Thoracic aorta (tissue), 2 donors: ENCODE data around the gene PTPN22. TPM values are rescaled to one million over a fixed set of nuclear protein-coding genes. Genes with fewer than 3 reads are reported as not detected.

Source experiments
- ATAC-seq: fragments of 150-250 bp; one replicate; pipeline ENCODE4 v1.8.0; 2017; ENCODE audit warnings: low read depth; ENCODE audit not compliant: insufficient number of reproducible peaks, low FRiP score
- DNase-seq: peaks from one replicate; pipeline ENCODE4 v3.0.0-alpha.2; 2020; ENCODE audit warnings: low spot score
- H3K27ac ChIP-seq, 2 donors: fragments of 200-600 bp; sonication (generic); 1 replicate in 1 of 2; 2 replicates in 1 of 2; pipeline ENCODE4 v1.5.1; 2016; ENCODE audit warnings: mild to moderate bottlenecking in 2 of 2, moderate library complexity in 2 of 2
- H3K27me3 ChIP-seq: fragments of 200-600 bp; sonication (generic); replicated peaks from 2 replicates; pipeline ENCODE4 v1.6.0; 2016; ENCODE audit warnings: mild to moderate bottlenecking; ENCODE audit not compliant: insufficient read depth
- H3K36me3 ChIP-seq: fragments of 200-600 bp; sonication (generic); one replicate; pipeline ENCODE4 v1.5.1; 2016
- H3K4me1 ChIP-seq, 2 donors: fragments of 200-600 bp; sonication (generic); 1 replicate in 1 of 2; 2 replicates in 1 of 2; pipeline versions ENCODE4 v1.5.1 to v1.6.0; 2016; ENCODE audit warnings: low read depth in 2 of 2, mild to moderate bottlenecking in 1 of 2; ENCODE audit not compliant: control insufficient read depth in 1 of 2
- H3K4me3 ChIP-seq: fragments of 200-600 bp; sonication (generic); 2 replicates; pipeline ENCODE4 v1.5.1; 2016; ENCODE audit warnings: mild to moderate bottlenecking
- H3K9me3 ChIP-seq: fragments of 200-600 bp; sonication (generic); 2 replicates; pipeline ENCODE4 v1.5.1; 2016
- total RNA-seq, 2 donors: library from RNA; depleted of rRNA; stranded (reverse); fragments of >200 nt; gene quantifications; one replicate each; pipeline versions ENCODE4 v1.1.0 to v1.2.3, GENCODE V29; 2016
- TF ChIP-seq, protein P1 (sequence below): fragments of 200-600 bp; sonication (generic); IDR thresholded peaks from one replicate; pipeline ENCODE4 v1.5.1; 2019; ENCODE audit warnings: antibody characterized with exemption

The PTPN22 gene
- total RNA-seq, 2 donors from 2014 or later, result 6.6 to 8.1 TPM

DNA sequence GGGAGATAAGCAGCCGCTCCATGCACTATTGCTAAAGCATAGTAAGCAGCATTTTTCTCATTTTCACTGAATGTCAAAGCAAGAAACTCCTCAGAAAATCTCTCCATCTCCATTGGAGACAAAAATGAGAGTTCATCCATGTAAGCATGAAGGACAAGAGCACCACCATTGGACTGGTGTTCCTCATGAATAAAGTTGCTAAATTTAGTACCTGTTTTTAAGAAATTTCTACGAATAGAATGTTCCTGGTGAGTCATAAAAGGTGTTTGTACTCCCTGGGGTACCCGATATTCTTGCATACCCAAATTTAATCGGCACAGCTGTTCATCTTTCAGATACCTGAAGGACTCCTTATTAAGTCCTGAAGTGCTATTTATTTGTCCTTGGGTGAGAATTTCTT is 74.0 kb downstream of the PTPN22 start:
- no peak overlapping the region for H3K4me3 ChIP-seq
- peaks cover 29 to 51% of the 10 kb centered on the region in 2 donors for H3K4me1 ChIP-seq
- H3K9me3 ChIP-seq, result no peaks in the 10 kb centered on the region
- no peak overlapping the region for H3K27ac ChIP-seq
- ATAC-seq (no peak), DNase-seq (no peak)
- TF ChIP-seq, protein P1, sequence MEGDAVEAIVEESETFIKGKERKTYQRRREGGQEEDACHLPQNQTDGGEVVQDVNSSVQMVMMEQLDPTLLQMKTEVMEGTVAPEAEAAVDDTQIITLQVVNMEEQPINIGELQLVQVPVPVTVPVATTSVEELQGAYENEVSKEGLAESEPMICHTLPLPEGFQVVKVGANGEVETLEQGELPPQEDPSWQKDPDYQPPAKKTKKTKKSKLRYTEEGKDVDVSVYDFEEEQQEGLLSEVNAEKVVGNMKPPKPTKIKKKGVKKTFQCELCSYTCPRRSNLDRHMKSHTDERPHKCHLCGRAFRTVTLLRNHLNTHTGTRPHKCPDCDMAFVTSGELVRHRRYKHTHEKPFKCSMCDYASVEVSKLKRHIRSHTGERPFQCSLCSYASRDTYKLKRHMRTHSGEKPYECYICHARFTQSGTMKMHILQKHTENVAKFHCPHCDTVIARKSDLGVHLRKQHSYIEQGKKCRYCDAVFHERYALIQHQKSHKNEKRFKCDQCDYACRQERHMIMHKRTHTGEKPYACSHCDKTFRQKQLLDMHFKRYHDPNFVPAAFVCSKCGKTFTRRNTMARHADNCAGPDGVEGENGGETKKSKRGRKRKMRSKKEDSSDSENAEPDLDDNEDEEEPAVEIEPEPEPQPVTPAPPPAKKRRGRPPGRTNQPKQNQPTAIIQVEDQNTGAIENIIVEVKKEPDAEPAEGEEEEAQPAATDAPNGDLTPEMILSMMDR, result no peak
- no peaks in the 10 kb centered on the region for H3K27me3 ChIP-seq
- H3K36me3 ChIP-seq, result peaks cover 6% of the 10 kb centered on the region

DNA sequence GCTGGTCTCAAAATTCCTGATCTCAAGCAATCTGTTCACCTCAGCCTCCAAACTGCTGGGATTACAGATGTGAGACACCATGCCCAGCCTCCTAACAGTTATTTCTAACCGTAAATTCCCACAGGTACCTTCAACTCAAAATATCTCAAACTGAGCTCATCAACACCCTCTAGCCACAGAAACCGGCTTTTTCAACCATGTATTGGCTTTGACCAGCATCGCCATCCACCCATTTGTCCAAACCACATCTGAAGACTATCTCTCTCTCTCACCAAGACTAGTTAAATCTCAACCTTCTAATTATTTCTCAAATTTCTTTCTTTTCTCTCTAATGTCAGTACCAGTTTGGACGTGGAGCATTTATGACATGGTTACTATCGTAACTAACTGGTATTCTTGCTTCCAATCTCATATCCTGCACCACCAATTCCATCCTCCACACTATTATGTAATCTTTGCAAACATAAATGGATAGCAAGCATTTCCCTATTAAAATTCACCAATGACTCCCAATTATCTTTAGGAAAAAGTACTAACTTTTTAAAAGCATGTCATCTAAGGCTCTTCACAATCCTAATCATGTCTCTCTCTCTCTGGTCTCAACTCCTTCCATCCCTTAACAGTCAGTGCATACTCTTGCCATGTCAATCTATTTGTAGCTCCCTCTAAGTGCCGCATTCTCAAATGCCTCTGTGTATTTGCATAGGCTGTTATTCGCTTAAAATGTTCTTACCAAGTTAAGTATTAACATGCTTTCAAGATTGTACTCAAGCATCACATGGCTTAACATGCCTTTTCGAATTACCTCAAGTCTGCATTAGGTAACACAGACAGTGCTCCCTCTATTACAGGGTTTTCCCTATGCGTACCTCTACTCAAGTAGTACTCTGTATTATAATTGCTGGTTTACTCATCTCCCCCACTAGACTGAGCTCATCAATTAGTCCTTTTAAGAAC is 77.4 kb downstream of the PTPN22 start:
- Histone ChIP-seq H3K27me3 (no peaks in the 10 kb centered on the region), H3K36me3 (peaks cover 6% of the 10 kb centered on the region), H3K4me3 (no peak overlapping the region), H3K4me1 (peaks cover 16 to 36% of the 10 kb centered on the region in 2 donors), H3K27ac (no peak overlapping the region), H3K9me3 (no peaks in the 10 kb centered on the region)
- ATAC-seq (no peak), DNase-seq (no peak)
- TF ChIP-seq, protein P1, result no peak

DNA sequence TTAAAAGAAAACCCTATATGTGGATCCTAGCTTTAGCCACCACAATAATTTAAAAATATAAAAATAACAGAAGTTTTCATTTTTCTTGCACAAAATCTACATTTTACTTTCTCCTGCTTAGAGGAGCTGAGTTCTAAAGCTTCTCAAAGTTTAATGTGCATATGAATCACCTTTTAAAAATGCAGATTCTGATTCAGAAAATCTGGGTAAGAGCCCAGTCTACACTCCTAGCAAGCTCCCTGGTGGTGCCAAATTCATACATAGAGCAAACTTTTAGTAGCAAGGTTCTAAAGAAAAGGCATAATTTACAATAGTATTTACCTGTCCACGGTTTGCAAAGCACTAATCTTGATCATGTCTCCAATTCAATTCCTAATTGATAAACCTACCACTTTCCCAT is 78.5 kb downstream of the PTPN22 start:
- Histone ChIP-seq H3K4me1 (peaks cover 16 to 27% of the 10 kb centered on the region in 2 donors), H3K27me3 (no peaks in the 10 kb centered on the region), H3K9me3 (no peaks in the 10 kb centered on the region), H3K36me3 (peaks cover 6% of the 10 kb centered on the region), H3K27ac (no peak overlapping the region), H3K4me3 (no peak overlapping the region)
- DNase-seq, result no peak
- no peak for ATAC-seq
- TF ChIP-seq, protein P1, result no peak

DNA sequence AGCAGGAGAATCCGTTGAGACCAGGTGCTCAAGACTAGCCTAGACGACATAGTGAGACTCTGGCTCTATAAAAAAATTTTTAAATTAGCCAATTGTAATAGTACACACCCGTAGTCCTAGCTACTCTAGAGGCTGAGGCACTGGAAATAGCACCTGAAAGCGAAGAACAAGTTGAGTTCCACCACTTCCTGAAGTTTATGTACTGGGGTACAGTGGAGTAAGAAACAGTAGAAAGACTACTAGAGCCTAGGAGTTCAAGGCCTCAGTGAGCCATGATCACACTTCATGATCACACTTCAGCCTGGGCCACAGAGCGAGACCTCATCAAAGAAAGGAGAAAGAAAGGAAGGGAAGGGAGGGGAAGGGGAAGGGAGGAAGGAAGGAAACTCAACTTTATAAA is 79.0 kb downstream of the PTPN22 start:
- no peak for ATAC-seq
- Histone ChIP-seq H3K9me3 (no peaks in the 10 kb centered on the region), H3K4me1 (peaks cover 16 to 24% of the 10 kb centered on the region in 2 donors), H3K27ac (no peak overlapping the region), H3K36me3 (peaks cover 4% of the 10 kb centered on the region), H3K27me3 (no peaks in the 10 kb centered on the region), H3K4me3 (no peak overlapping the region)
- TF ChIP-seq, protein P1, result no peak
- DNase-seq, result no peak

DNA sequence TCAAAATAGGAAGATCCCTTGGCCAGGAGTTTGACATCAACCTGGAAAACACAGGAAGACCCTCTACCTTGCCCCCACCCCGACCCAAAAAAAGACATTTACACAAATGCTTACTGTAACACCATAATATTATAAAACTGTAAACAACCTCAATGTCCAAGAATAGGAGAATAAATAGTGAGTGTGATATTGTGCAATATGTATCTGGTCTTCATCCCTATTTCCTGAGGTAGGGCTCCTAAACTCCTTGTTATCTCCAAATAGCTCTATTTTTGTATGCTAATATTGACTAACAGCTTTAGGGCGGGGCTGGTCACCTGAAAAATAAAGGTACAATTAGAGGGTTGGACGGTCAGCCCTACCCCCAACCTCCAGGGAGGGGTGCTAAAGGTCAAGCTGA is 82.7 kb downstream of the PTPN22 start:
- DNase-seq (no peak), ATAC-seq (no peak)
- Histone ChIP-seq H3K4me1 (peaks cover 26 to 36% of the 10 kb centered on the region in 2 donors), H3K36me3 (no peaks in the 10 kb centered on the region), H3K4me3 (no peak overlapping the region), H3K27me3 (no peaks in the 10 kb centered on the region), H3K27ac (no peak overlapping the region), H3K9me3 (no peaks in the 10 kb centered on the region)
- TF ChIP-seq, protein P1, result no peak
